ENCODE data around the gene NAA10. TPM values are rescaled to one million over a fixed set of nuclear protein-coding genes. Genes with fewer than 3 reads are reported as not detected.

NAA10 gene
- total RNA-seq, 1 experiment from 2014 or later = 205 TPM

DNA sequence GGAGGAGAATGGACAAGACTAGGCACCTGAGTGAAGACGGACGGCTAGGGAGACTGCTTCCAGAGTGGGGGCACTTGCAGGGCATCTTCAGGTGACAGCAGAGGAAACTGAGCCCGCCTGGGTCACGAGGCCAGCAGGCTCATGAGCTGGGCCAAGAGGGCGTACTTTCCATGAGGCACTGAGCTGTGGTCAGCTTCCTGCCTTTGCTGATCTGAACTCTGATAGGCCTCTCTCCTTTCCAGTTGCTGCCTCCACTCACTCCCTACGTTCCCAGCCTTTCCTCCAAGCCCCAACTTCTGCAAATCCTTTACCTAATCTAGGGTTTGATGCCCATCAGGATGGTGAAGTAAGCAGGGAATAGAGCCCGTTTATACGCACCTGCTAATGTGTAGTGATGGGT is 47.5 kb downstream of the NAA10 start:
- H3K9me3 ChIP-seq = no peaks in the 10 kb centered on the region
- H3K36me3 ChIP-seq = no peaks in the 10 kb centered on the region
- peaks cover 6% of the 10 kb centered on the region; the same call in 1 of the 2 replicates for H3K27me3 ChIP-seq
- DNase-seq = no peak
- no peak overlapping the region for H3K4me3 ChIP-seq

DNA sequence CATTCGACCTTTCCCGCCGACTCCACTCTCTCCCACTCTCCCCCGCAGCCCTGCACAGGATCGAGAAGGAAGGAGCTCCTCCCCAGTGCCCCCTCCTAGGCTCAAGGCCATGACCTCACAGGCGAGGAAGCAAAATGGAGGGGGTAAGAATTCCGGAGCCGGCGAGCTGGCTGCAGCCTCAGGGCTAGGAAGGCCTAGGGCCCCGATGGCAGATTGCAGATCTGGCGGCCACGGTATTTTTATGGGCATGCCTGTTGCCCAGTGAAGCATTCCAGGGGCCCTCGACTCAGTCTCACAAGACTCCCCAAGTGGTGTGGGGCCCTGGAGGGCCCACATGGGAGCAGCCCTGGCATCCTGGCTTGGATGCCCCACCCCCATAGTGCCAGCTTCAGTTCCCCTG is 47.9 kb downstream of the NAA10 start:
- Histone ChIP-seq H3K4me3 (no peak overlapping the region), H3K27me3 (peaks cover 6% of the 10 kb centered on the region; the same call in 1 of the 2 replicates), H3K9me3 (no peaks in the 10 kb centered on the region), H3K36me3 (no peaks in the 10 kb centered on the region)
- DNase-seq = no peak

DNA sequence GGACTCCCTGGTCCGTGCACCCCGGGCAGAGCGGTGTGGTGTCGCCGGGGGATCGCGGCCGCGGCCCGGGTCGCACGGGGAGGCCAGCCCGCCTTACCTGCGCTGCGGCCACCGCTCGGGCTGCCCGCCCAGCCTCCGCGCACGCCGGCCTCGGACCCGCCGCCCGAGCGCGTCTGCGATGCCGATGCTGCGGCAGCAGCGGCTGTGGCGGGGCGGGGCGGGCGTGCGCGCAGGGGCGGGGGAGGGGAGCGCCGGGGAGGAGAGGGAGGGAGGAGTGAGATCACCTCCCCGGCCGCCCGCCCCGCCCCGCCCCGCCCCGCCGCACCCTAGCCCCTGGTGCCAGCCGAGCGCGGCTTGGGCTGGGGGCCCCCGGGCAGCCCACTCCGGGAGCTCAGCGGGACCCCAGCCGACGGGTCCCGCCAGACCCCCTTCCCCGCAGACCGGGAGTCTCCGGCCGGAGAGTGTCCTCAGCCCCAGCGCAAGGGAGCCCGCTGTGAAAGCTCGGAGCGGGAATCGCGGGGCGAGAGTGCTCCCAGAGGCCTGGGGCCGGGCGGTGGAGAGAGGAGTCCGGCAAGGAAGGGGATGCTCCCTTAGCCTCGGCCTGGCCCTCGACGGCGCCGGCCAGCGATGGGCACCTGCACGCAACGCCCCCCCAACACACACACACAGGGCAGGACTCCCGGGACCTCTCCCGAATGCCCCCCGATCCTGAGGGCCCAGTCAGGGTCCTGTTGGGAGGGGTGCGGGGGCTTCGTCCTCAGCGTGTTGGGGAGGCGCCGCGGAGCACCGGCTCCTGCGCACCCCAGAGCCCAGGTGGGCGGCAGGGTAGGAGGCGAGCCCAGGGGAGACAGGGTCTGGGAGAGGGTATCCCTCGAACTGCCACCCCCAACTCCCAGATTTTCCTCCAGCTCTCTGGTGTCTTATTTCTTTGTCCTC is 48.6 kb downstream of the NAA10 start, which contains the start of gene L1CAM:
Gene L1CAM (minus strand): TSS at position 206 of the 936 bp plus-strand sequence. CDS start 10,337 bp downstream, outside the sequence.
- H3K4me3 ChIP-seq = no peak within 1 kb of the TSS
- no peaks in the 10 kb centered on the region for H3K36me3 ChIP-seq
- H3K9me3 ChIP-seq = no peaks in the 10 kb centered on the region
- peaks cover 6% of the 10 kb centered on the region; the same call in 1 of the 2 replicates for H3K27me3 ChIP-seq
- no peak for DNase-seq

DNA sequence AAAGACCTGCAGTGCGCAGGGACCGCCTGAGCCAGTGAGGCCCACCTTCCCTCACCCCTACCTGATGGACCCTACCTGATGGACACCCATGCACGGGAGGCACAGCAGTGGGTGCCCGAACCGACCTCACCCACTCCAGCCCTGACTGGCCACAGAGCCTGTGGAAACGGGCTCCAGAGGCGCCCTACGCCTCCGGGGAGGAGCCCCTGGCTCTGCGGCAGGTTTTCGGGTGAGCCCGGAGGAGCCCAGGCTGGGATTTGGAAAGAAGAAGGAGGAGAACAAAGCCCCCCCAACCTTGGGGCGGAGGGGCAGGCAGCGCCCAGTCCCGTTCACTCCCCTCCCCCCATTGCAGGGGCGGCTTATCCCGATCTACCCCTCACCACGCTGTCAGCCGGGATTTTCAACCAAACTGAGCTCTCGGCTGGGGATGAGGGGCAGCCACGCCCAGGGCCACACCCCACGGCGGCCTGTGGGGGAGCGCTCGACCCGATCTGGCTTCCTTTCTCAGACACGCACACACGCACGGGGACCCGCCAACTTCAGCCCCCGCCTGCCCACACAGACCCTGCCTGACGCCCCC is 49.5 kb downstream of the NAA10 start:
- DNase-seq = no peak
- Histone ChIP-seq H3K27me3 (peaks cover 6% of the 10 kb centered on the region; the same call in 1 of the 2 replicates), H3K4me3 (no peak overlapping the region), H3K36me3 (no peaks in the 10 kb centered on the region), H3K9me3 (no peaks in the 10 kb centered on the region)

DNA sequence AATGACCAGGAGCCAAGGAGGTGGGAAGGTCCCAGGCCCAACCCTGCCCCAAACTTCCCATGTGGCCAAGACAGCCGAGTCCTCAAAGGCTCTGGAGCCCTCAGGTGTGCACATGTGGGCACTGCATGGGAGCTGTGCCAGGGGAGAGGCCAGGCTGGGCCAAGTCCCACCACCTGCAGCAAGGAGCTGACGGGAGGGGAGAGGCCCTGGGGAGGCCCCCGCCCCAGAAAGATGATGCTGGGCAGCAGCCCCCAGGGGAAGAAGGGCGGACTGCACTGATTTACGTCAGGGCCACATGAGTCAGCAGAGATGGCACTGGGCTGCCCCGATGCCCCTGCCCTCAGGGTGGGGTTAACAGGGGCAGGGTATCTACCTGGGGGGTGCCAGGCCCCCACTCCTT is 50.2 kb downstream of the NAA10 start:
- DNase-seq = no peak
- Histone ChIP-seq H3K36me3 (no peaks in the 10 kb centered on the region), H3K9me3 (no peaks in the 10 kb centered on the region), H3K4me3 (no peak overlapping the region), H3K27me3 (peaks cover 6% of the 10 kb centered on the region; the same call in 1 of the 2 replicates)

DNA sequence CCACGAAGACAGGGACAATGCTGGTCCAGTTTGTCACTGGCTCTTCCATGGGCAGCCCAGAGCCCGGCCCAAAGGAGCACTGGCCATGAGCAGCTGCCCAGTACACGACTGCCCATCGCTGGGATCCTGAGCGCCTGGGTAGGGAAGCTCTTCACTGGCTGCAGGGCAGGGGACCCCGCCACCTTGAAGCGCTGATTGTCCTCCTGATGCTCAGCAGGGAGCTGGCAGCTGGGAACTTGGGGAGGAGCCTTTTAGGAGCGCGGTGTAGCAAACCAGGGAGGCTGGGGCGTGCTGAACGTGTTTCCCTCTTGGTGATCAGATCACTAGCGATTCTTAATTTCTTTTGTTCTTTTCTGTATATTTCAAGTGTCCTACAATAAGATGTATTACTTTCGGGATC is 50.7 kb downstream of the NAA10 start:
- DNase-seq = no peak
- H3K9me3 ChIP-seq = no peaks in the 10 kb centered on the region
- peaks cover 6% of the 10 kb centered on the region; the same call in 1 of the 2 replicates for H3K27me3 ChIP-seq
- H3K36me3 ChIP-seq = no peaks in the 10 kb centered on the region
- H3K4me3 ChIP-seq = no peak overlapping the region

DNA sequence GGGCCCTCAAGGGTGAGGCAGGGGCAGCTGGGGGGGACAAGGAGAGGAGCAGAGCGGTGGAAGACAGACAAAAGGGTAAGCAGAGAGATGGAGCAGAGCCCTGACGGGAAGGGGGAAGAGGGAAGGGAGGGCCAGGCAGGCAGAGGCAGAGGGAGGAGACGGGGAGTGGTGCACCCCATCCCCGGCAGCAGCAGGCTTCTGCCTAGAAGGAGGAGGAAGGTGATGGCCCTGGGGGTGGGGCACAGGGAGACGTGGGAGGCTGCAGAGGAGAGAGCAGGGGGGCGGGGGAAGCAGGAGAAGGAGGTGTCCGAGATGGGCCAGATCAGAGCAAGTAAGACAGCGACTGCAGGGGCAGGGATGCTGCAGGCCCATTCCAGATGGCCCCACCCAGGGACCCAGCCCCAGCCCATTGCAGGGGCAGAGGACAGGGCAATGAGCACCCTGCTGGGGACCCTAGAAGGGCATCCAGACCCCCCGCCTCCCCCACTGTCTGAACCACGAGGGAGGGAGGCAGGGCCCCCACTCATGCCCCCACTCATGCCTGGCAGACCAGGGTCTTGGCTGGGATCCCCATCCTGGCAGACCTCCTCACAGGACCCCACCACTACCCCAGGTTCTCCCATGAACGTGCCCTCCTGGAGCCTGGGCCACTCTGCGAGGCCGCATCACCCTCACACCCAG is 51.5 kb downstream of the NAA10 start:
- Histone ChIP-seq H3K36me3 (no peaks in the 10 kb centered on the region), H3K4me3 (no peak overlapping the region), H3K27me3 (peaks cover 6% of the 10 kb centered on the region; the same call in 1 of the 2 replicates), H3K9me3 (no peaks in the 10 kb centered on the region)
- no peak for DNase-seq

DNA sequence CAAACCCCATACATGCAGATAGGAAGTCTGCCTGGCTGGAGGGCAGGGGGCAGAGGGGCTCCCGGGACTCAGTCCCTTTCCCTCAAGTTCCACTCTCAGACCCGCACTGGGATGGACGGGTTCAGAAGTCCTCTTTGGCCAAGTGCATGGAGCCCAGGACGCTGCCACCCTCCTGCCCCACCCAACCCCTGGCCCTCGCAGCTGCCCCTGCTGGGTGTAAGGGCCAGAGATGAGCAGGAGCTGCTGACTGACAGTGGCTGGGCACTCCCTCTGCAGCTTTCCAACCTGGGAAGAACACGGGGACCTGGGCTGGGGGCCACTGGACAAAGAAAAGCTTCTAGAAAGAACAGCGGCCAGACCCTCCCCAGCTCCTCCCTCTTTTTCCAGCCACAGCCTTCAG is 52.3 kb downstream of the NAA10 start:
- no peaks in the 10 kb centered on the region for H3K9me3 ChIP-seq
- no peaks in the 10 kb centered on the region for H3K36me3 ChIP-seq
- H3K27me3 ChIP-seq = peaks cover 6% of the 10 kb centered on the region; the same call in 1 of the 2 replicates
- H3K4me3 ChIP-seq = no peak overlapping the region
- no peak for DNase-seq

DNA sequence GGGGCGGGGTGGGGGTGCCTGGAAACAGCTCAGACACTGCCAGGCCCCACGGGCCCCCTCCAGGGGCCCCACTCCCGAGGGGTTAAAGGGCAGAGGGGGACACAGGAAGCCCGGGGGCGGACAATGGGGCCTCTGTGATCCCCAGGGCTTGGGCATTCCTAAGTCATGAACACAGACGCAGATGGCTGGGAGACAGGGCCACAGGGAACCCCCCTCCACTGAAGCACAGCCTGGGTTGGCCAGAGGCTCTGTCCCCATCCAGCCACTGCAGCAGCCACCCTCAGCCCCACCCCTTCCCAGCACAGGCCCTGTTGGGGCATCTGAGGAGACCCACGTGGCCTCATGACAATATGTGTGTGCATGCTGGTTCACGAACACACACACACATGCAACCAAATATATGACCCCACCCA is 52.7 kb downstream of the NAA10 start:
- H3K27me3 ChIP-seq = peaks cover 6% of the 10 kb centered on the region; the same call in 1 of the 2 replicates
- H3K36me3 ChIP-seq = no peaks in the 10 kb centered on the region
- H3K9me3 ChIP-seq = no peaks in the 10 kb centered on the region
- DNase-seq = no peak
- H3K4me3 ChIP-seq = no peak overlapping the region

DNA sequence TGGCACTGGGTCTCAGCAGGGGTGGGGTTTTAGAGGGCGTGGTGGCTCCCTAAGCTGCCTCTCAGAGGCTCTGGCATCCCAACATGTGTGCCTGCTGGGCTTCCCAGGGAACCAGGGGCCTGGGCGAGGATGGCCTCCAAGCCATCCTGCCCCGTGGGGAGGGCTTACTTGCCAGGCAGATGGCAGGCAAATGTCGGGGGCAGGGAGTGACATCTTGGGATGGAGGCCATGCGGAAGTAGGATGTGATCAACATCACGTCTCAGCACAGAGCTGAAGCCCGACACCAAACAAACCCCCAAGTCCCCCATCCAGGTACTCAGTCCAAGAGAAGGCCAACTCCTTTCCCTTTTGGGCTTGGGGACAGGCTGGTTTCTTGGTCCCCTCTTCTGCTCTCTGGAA is 53.6 kb downstream of the NAA10 start:
- DNase-seq = no peak
- peaks cover 6% of the 10 kb centered on the region; the same call in 1 of the 2 replicates for H3K27me3 ChIP-seq
- H3K36me3 ChIP-seq = no peaks in the 10 kb centered on the region
- H3K9me3 ChIP-seq = no peaks in the 10 kb centered on the region
- no peak overlapping the region for H3K4me3 ChIP-seq

DNA sequence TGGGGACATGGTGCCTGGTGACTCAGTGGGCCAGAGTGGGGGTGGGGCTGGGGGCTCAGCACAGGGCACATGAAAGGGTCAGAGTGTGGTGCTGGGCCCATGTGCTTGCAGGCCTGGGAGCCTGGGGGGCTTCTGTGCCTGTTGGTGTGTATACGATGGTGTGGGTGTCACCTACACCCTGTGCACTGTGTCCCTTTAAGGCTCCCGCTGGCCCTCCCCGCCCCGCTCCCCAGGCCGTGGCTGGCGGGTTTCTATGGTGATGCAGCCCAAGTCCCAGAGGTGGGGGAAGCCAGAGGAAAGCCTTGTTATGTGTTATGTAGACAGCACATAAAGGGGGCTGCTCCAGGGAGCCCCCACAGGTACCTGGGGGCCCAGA is 54.4 kb downstream of the NAA10 start:
- no peak for DNase-seq
- H3K4me3 ChIP-seq = no peak overlapping the region
- no peaks in the 10 kb centered on the region for H3K36me3 ChIP-seq
- H3K27me3 ChIP-seq = peaks cover 4% of the 10 kb centered on the region; the same call in 1 of the 2 replicates
- H3K9me3 ChIP-seq = no peaks in the 10 kb centered on the region

DNA sequence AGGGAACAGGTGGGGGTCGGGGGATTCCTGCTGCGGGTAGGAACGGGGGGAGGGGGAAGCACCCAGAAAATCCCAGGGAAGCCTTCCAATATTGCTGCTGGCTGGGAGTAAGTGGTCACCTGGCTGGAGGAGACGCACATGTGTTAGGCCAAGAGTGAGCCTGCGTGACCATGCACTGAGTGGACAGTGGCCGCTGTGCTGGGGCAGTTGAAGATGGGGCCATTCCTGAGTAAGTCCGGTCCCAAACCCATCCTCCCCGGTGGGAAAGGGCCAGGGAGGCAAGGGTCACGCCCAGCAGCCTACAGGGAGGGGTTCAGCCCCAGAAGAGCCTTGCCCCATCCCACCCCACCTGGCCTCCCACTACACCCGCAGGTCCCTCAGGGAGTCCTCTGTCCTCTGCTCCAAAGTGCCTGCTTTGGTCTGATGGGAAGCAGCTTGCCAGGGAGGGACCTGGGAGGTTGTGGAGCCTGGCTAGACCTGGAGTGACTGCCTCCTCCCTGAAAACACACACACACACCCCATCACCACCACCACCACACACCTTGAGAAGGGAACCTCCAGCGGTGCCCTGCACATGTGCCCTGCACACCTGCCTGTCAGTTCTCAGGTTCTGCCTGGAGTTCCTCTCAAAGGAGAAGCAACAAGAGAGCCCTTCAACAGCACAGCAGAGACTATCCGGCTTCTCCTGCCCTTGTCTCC is 54.9 kb downstream of the NAA10 start:
- Histone ChIP-seq H3K4me3 (no peak overlapping the region), H3K36me3 (no peaks in the 10 kb centered on the region), H3K27me3 (no peaks in the 10 kb centered on the region), H3K9me3 (no peaks in the 10 kb centered on the region)
- DNase-seq = no peak

Other genes starting within 250 kb of the NAA10 start
- 12.8 and 24.8 TPM in 2 replicates for gene SLC6A8, start 247.1 kb downstream of the NAA10 start, total RNA-seq (2014; rRNA removed; shearing (Covaris generic); ENCODE audit: low replicate concordance)
- 311 and 346 TPM in 2 replicates for gene BCAP31, start 210.7 kb downstream of the NAA10 start, total RNA-seq (2014; rRNA removed; shearing (Covaris generic); ENCODE audit: low replicate concordance)
- 24.3 and 28.8 TPM in 2 replicates for gene ABCD1, start 210.2 kb downstream of the NAA10 start, total RNA-seq (2014; rRNA removed; shearing (Covaris generic); ENCODE audit: low replicate concordance)
- gene PLXNB3, start 170.8 kb downstream of the NAA10 start, total RNA-seq (2014; rRNA removed; shearing (Covaris generic); ENCODE audit: low replicate concordance) = 7.5 and 7.6 TPM in 2 replicates
- gene SRPK3, start 154.0 kb downstream of the NAA10 start, total RNA-seq (2014; rRNA removed; shearing (Covaris generic); ENCODE audit: low replicate concordance) = not detected in 2 replicates
- gene IDH3G, start 140.7 kb downstream of the NAA10 start, total RNA-seq (2014; rRNA removed; shearing (Covaris generic); ENCODE audit: low replicate concordance) = 48.7 and 75.2 TPM in 2 replicates
- 227 and 266 TPM in 2 replicates for gene SSR4, start 140.4 kb downstream of the NAA10 start, total RNA-seq (2014; rRNA removed; shearing (Covaris generic); ENCODE audit: low replicate concordance)
- gene PDZD4, start 104.5 kb downstream of the NAA10 start, total RNA-seq (2014; rRNA removed; shearing (Covaris generic); ENCODE audit: low replicate concordance) = 1.5 and 5.8 TPM in 2 replicates
- gene L1CAM, start 48.9 kb downstream of the NAA10 start, total RNA-seq (2014; rRNA removed; shearing (Covaris generic); ENCODE audit: low replicate concordance) = 0.30 TPM in 1 of 2 replicates, not detected in the other
- 0.27 TPM in 1 of 2 replicates, not detected in the other for gene AVPR2, start 30.4 kb downstream of the NAA10 start, total RNA-seq (2014; rRNA removed; shearing (Covaris generic); ENCODE audit: low replicate concordance)
- gene ARHGAP4, start 8.8 kb downstream of the NAA10 start, total RNA-seq (2014; rRNA removed; shearing (Covaris generic); ENCODE audit: low replicate concordance) = 0.07 and 2.4 TPM in 2 replicates
- not detected in 2 replicates for gene RENBP, start 9.6 kb upstream of the NAA10 start, total RNA-seq (2014; rRNA removed; shearing (Covaris generic); ENCODE audit: low replicate concordance)
- 7.8 and 12.8 TPM in 2 replicates for gene HCFC1, start 36.8 kb upstream of the NAA10 start, total RNA-seq (2014; rRNA removed; shearing (Covaris generic); ENCODE audit: low replicate concordance)
- 1.0 and 4.6 TPM in 2 replicates for gene TMEM187, start 37.7 kb upstream of the NAA10 start, total RNA-seq (2014; rRNA removed; shearing (Covaris generic); ENCODE audit: low replicate concordance)
- gene IRAK1, start 84.9 kb upstream of the NAA10 start, total RNA-seq (2014; rRNA removed; shearing (Covaris generic); ENCODE audit: low replicate concordance) = 208 and 270 TPM in 2 replicates
- 37.3 and 47.0 TPM in 2 replicates for gene MECP2, start 162.7 kb upstream of the NAA10 start, total RNA-seq (2014; rRNA removed; shearing (Covaris generic); ENCODE audit: low replicate concordance)
- not detected in 2 replicates for gene OPN1LW, start 209.2 kb upstream of the NAA10 start, total RNA-seq (2014; rRNA removed; shearing (Covaris generic); ENCODE audit: low replicate concordance)
- gene OPN1MW, start 247.6 kb upstream of the NAA10 start, total RNA-seq (2014; rRNA removed; shearing (Covaris generic); ENCODE audit: low replicate concordance) = not detected in 2 replicates

Measured in MG63 (cell line).